Mucosa of descending colon (tissue), 3 donors: ENCODE data around the gene SCUBE1. TPM values are rescaled to one million over a fixed set of nuclear protein-coding genes. Genes with fewer than 3 reads are reported as not detected.

Source experiments
- ATAC-seq: fragments of 200-7000 bp; cut with Tn5 transposase; one replicate; pipeline ENCODE4 v1.9.1; 2020; ENCODE audit warnings: mild to moderate bottlenecking, moderate library complexity
- DNase-seq, 3 donors: peaks; one replicate each; pipeline ENCODE4 v3.0.0-alpha.2; 2020
- H3K36me3 ChIP-seq: fragments of 200-600 bp; one replicate; pipeline ENCODE4 v1.8.0; 2021; ENCODE audit warnings: low read depth, mild to moderate bottlenecking
- H3K4me1 ChIP-seq: fragments of 200-600 bp; one replicate; pipeline ENCODE4 v1.8.0; 2021; ENCODE audit warnings: low read depth, mild to moderate bottlenecking
- H3K4me3 ChIP-seq: fragments of 200-600 bp; one replicate; pipeline ENCODE4 v1.8.0; 2021; ENCODE audit warnings: mild to moderate bottlenecking
- H3K9me3 ChIP-seq: fragments of 200-600 bp; one replicate; pipeline ENCODE4 v1.8.0; 2021; ENCODE audit warnings: mild to moderate bottlenecking
- intact Hi-C, 2 donors: fragments of 100-400 bp; cut with DNase I in 1 of 2; cut with micrococcal nuclease in 1 of 2; formaldehyde crosslinking; loops; one replicate each; pipeline versions ENCODE4 v1.11.0 to v1.11.1; 2022; cut with DNase I, micrococcal nuclease
- total RNA-seq, 3 donors: library from RNA; stranded (reverse); fragmentation: NEBNext Ultra II Directional in 2 of 3; extraction: Animal tissue kit (Norgen Biotek cat#: 25700) in 2 of 3; gene quantifications; one replicate each; pipeline versions ENCODE4 v1.2.1 to v1.2.4, GENCODE V29; 2021 to 2023
- TF ChIP-seq, protein P1 (sequence below): fragments of 200-600 bp; IDR thresholded peaks from one replicate; pipeline ENCODE4 v1.8.0; 2022; ENCODE audit warnings: antibody characterized with exemption, mild to moderate bottlenecking
- donor health status: DM: no; HTN: no; CAD: no; lungs with moderate emphysema.
- donor health status: DM: no; HTN: no; CAD: no.
- donor health status: DM: no; HTN: yes; CAD: no.

The SCUBE1 gene
- total RNA-seq, 3 donors from 2014 or later = 3.8 to 20.9 (median 4.7) TPM

GRCh38 chr22:43326331-43327156, 16.6 kb downstream of the SCUBE1 start:
- TF ChIP-seq, protein P1, sequence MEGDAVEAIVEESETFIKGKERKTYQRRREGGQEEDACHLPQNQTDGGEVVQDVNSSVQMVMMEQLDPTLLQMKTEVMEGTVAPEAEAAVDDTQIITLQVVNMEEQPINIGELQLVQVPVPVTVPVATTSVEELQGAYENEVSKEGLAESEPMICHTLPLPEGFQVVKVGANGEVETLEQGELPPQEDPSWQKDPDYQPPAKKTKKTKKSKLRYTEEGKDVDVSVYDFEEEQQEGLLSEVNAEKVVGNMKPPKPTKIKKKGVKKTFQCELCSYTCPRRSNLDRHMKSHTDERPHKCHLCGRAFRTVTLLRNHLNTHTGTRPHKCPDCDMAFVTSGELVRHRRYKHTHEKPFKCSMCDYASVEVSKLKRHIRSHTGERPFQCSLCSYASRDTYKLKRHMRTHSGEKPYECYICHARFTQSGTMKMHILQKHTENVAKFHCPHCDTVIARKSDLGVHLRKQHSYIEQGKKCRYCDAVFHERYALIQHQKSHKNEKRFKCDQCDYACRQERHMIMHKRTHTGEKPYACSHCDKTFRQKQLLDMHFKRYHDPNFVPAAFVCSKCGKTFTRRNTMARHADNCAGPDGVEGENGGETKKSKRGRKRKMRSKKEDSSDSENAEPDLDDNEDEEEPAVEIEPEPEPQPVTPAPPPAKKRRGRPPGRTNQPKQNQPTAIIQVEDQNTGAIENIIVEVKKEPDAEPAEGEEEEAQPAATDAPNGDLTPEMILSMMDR = no peak
- intact Hi-C loops = no loop called here

DNA sequence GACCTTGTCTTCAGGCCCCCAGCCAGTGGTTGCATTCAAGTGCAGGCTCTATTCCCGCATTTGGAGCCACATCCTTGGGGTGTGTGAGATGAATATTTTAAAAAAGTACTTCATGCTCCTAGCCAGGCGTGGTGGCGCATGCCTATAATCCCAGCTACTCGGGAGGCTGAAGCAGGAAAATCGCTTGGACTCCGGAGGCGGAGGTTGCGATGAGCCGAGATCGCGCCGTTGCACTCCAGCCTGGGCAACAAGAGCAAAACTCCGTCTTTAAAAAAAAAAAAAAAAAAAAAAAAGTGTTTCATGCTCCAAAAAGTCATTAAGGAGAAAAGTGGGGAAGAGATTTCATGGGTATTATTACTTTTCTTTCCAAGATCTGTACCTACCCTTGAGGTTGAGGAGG, 18.0 kb downstream of the SCUBE1 start:
- Histone ChIP-seq H3K4me1 (no peaks in the 10 kb centered on the region), H3K4me3 (no peak overlapping the region), H3K36me3 (no peaks in the 10 kb centered on the region), H3K9me3 (no peaks in the 10 kb centered on the region)
- ATAC-seq (no peak), DNase-seq (no peak)
- TF ChIP-seq, protein P1 = no peak
- intact Hi-C loops = no loop called here

More at GRCh38 chr22:43326331-43327156, 16.6 kb downstream of the SCUBE1 start:
- Histone ChIP-seq H3K9me3 (no peaks in the 10 kb centered on the region), H3K36me3 (no peaks in the 10 kb centered on the region), H3K4me1 (no peaks in the 10 kb centered on the region), H3K4me3 (no peak overlapping the region)
- DNase-seq (no peak), ATAC-seq (no peak)

DNA sequence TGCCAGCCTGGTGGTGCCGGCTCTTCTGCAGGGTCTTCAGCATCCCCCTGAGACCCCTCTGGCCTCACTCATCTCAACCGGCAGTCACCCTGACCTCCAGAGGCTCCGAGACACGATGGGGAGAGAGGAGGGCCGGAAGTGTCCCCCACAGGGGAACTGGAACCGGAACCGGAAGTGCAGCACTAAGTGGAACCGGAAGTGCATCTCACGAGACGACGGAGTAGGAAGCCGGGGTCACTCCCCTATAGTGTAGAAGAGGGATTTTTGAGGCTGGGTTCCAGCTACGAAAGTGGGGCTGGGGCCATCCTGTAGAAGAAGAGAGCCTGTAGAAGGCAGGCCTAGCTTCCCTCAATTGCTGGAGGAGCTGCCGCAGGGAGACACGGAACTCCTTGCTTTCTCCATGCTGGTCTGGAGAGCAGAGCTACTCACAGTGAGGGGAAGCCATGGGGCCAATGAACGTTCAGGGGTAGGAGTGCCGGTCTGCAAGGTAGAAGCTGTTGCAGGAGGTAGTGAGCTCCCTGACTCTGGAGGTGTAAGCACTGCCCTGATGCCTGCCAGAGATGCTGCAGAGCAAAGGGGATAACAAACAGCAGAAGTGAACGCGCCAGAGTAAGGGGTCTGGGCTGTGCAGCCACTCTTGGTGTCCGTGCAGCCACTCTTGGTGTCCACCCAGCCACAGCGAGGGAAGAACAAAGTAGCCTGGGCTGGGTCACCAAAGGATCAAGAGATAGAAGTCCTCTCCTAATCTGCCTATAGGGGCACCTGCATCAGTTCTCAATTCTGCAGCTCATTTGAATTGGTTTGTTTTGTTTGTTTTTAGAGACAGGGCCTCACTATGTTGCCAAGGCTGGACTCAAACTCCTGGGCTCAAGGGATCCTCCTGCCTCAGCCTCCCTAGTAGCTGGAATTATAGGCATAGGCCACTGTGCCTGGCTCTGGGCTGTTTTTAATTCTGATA, 21.9 kb downstream of the SCUBE1 start:
- H3K36me3 ChIP-seq = no peaks in the 10 kb centered on the region

GRCh38 chr22:43319661-43320486, 23.3 kb downstream of the SCUBE1 start:
- TF ChIP-seq, protein P1 = no peak
- intact Hi-C loops = no loop called here
- Histone ChIP-seq H3K4me1 (no peaks in the 10 kb centered on the region), H3K36me3 (no peaks in the 10 kb centered on the region), H3K4me3 (no peak overlapping the region), H3K9me3 (no peaks in the 10 kb centered on the region)
- DNase-seq (no peak), ATAC-seq (no peak)

More for the DNA sequence above, 21.9 kb downstream of the SCUBE1 start:
- TF ChIP-seq, protein P1 = no peak
- DNase-seq (no peak), ATAC-seq (no peak)
- Histone ChIP-seq H3K9me3 (no peaks in the 10 kb centered on the region), H3K4me3 (no peak overlapping the region), H3K4me1 (no peaks in the 10 kb centered on the region)
- intact Hi-C loops = no loop called here

DNA sequence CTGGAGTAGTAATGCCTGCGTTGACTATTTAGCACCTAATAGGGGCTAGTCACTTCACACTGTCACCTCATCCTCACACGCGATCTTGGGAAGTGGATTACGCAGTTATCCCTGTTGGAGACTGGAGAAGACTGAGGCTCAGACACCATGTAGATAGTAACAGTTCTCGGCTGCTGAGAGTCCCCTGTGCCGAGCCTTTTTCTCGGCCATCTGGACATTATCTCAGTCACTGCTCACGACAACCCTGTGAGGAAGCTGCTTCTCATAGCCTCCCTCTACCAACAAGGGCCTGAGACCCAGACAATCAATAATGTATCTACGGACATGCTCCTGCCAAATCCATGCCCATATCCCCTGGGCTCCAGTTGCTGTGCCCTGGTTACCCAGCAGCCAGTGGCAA, 25.9 kb downstream of the SCUBE1 start:
- ATAC-seq (no peak), DNase-seq (no peak)
- intact Hi-C loops = no loop called here
- Histone ChIP-seq H3K36me3 (no peaks in the 10 kb centered on the region), H3K4me1 (no peaks in the 10 kb centered on the region), H3K4me3 (no peak overlapping the region), H3K9me3 (no peaks in the 10 kb centered on the region)
- TF ChIP-seq, protein P1 = no peak
